DMS153 (cell line): Measurements from ENCODE around the gene HOXD11.

Experiments used
- DNase-seq: peaks from one replicate; lab custom pipeline; 2025; lab: John Stamatoyannopoulos, UW

The HOXD11 gene

DNA sequence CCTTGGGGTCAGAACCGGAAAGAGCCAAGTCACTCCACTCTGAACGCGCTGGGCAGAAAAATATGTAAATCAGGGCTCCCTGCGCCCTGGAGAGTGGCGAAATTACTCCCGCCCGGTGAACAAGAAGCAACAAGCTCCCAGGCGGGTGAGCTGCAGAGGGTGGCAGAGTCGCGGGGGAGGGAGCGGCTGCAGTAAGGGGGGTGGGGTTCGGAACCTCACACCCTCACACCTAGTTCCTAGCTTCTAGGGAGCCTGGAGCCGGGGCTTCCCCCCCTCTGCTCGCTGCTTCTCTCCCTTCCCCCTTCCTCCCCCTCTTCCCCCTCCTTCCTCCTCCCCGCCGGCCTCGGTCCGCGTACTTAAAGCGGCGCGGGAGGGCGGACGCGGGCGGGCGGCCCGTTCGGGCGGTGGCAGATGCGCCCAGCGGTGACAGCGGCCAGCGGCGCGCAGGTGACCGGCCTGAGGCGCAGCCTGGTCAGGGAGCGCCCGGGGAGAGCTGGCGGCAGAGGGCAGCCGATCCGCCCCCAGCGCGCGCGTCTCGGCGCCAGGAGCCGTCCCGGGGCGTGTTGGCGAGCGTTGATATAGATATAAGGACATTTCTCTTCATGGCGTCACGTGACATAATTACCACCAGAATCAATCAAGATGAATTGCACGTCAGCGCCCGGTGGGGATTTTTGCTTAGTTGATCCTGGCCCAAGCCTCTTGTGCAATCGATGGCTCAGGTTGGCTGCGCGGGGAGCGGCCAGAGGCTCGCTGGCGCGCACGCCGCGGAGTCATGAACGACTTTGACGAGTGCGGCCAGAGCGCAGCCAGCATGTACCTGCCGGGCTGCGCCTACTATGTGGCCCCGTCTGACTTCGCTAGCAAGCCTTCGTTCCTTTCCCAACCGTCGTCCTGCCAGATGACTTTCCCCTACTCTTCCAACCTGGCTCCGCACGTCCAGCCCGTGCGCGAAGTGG lies at the start of gene HOXD11:
Gene HOXD11, plus strand, starts transcription at position 700 of the 959 bp plus-strand sequence. Its CDS starts 76 bp downstream, at position 776.
- peak; percentile 91 for DNase-seq

DNA sequence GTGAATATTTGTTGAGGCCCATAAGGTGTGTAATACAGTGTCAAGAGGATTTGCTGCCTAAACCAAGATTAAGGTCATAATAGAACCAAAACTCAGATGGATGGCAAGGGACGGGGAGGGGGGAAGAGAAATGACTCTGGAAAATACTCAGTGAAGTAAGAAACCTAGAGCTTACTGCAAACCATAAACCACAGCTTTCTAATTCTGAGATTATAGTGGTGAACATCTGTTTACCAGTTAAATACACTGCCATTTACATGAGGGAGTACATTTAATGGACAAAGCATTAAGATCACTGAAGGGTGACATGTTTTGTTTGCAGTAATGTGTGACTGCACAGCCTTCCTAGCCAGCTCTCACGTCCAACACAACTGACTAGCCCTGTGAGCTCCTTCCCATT lies 43.1 kb upstream of the HOXD11 start:
- peak; percentile 80 for DNase-seq

DNA sequence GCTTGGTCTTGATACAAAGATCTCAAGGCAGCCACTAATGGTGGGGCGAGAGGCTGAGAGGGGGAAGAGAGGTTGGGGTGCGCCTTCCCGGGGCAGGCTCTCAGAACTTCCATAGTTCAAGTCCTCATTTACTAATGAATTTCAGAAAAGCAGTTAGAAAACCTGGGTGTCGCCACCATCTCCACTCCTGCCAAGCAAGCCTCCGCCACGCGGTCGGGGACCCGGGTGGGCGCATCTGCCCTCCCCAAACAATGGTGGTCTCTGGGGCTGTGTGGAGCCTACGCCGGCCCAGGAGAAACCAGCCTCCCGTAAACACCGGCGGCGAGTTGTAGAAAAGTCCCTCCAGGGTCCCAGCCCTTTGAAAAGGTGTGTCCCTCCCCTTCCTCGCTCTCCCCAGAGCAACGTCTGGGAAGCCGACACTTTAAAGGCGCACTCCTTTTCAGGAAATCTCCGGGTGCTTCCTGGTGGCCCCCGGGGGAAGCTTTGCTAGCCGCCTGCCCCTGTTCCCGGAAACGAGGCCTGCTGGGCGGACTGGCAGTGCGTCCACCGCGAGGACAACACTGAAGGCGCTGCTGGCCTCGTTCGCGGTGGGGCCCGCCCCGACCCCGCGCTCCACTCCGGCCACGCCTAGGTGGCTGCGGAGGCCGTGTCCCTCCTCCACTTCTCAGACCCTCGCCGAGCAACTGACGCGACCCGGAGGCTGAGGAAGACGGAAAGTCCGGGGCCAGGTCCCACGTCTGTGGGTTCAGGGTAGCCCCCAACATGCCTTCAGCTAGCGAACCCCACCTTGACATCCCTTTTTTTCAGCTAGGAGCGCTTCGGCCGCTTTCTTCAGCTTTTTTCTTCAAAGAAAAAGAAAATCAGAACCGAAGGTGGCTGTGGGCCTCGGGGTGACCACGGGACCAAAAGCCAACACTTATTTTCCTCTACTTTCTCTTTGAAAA lies 40.2 kb upstream of the HOXD11 start:
- DNase-seq, result no peak

DNA sequence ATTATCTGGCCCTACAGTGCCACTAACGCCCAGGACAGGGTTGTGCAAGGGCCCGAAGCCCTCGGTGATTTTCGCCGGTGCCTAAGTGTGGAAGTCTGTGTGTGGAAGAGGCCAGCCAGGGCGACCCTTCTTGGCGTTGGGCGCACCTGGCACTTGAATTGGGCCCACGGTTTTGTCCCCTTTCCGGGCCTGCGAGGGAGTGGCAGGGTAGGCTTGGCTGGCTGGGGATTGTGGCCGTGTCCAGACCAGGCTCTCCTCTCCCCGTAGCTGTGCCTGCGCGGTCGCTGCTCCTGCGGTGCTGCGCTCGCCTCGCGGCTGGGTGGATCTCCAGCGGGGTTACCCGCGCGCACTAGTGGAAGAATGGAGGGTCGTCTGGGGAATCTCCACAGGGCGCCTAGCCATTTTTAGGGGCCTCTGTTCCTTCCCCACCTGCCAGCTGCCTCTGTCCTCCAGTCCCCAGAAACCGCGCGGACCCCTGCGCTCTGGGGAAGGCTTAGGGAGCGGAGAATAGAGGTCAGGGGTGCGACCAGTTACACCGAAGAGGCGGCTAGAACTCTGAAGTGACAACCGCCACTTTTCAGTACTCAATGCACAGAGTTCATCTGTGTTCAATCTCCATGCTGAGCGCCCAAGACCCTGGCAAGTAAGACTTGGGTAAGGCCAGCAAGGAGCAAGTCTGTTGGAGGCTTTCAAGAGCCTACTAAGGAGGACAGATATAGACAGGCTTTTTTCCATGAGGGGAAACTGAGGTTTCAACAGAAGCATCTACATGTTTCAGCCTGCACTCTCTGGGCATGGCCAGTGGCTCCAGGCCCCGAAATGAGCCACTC lies 39.3 kb upstream of the HOXD11 start:
- no peak for DNase-seq

DNA sequence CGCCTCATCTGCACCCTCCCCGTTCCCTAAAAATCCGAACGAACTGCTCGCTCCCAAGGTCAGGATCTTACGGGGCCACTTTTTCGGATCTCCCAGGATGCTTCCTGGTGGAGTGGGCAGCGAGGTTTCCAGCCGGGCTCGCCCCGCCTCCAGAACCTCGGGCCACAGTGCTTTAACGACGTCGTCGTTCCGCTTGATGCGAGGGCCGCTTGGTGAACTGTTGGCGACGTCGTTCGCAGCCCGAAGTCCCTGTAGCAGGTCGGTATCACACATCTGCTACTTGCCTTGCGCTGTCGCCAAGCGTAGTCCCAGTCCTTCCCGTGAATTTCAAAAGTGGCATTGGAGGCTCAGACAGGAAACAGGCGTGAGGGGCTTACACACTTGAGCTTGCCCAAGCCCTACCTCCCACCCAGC lies 38.7 kb upstream of the HOXD11 start:
- DNase-seq, result no peak

DNA sequence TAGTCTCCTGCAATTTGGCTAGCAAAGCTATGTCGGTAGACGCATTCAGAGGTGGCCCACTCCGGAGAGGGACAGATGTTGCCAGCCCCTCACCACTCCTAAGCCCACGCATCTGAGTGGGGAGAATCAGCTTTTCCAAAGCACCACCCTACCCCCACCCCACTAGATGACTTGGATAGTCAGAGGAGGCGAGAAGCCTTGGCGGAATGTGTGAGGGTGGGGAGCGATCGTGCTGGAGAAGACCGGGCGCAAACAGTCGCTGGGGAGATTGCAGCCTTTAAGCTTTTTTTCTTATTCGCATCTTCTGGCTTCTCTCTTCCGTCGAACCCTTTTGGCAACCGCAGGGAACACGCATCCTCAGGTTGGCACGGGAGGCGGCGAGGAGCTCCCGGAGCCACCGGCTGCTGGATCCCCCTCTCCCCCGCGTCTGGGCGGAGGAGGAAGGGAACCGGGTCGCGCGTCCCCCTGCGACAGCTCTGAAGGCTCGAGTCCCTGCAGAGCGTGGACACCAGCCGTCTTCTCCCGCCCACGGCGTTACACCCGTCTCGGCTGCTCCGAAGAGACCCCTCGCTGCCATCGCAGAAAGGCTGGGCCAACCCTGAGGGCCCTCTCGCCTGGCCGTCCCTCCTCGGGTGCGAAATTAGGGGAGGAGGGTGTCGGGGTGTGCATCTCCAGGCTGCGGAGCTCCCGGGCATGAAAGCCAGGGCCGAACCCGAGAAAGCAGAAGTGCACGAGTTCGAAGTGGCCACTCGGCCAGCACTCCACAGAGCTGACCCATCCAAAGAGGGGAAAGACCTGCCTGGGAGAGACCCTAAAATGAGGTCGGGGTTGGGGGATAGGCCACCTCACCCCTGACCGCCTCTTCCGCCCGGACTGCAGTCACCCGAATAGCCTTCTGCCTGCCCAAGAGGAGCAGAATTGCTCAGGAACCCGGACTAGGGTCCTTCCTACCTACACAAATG lies 35.5 kb upstream of the HOXD11 start:
- DNase-seq, result no peak

DNA sequence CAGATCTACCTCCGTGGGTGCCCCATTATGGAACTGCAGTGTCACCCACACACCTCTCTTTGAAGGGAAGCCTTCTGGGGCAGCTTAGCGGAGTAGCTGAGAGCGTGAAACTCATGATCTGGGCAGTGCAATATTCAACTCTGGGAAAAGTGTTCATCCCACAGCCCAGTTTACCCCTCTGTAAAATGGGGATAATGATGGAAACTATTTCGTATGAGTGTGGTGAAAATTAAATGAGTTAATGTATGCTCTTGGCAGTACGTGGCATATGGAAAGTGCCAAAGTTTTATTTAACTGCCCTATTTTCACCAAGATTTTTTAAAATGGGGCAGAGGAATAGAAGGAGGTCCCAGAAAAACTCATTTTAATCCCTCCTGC lies 34.8 kb upstream of the HOXD11 start:
- no peak for DNase-seq

DNA sequence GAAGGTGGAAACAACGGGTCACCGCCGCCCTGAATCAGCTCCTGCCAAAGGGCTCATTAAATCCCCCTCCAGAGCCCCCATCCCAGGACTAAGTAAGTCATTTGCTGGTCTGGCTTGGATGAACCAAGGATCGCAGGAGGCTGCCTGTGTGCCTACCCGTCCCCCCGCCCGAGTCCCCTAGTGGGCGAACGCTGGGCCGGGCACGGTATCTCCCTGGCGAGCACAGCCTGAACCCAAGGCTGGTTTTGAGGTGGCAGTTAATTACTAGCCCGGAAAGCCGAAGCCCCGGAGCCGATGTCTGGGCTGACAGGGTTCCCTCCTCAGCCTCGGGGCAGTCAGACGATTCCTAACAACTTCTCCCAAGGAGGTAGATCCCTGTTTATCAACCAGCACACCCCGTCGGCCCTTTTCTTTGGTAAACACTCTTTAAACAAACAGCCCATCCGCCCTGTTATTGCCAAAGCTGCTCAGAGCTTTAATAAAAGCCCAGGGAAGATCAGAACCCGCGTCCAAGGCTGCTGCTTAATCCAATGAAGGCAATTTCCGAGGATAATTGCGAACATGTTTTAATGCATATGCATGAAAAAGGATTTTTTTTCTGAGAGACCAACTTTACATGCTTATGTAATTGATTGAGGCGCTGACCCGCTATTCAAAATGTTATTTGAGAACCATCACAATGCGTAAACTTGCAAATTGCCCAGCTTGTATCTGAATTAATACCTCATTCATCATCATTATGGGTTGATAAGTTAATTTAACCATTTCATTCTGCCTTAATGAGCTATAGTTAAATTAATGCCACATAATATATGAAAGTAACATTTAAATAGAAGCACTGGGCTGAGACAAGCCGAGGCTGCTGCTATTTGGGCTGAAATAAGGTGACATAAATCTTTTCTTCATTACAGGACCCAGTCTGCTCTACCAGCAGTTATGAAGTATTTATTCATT lies 33.9 kb upstream of the HOXD11 start:
- DNase-seq, result no peak

DNA sequence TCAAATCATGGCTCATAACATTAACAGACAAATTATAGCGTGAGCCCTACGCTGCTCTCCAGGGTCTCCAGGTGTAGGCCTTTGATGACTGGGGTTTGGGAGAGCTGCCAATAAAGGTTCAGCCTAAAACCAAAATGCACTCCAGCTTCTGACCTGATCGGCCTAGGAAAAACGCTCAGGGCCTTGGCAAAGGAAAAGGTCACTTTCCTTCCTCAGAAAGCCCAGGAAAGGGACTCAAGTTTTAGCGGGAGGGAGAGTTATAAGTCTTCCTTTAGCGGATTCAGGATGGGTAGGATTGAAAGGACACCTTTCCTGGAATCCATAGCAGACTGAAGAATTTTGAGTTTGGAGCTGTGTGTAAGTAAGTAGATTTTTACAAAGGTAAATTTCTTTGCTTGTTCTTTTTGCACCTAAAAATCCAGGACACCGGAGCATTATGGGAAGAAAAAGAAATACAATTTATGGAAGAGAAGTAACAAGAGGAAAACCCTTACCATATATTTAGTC lies 32.1 kb upstream of the HOXD11 start:
- DNase-seq, result no peak

DNA sequence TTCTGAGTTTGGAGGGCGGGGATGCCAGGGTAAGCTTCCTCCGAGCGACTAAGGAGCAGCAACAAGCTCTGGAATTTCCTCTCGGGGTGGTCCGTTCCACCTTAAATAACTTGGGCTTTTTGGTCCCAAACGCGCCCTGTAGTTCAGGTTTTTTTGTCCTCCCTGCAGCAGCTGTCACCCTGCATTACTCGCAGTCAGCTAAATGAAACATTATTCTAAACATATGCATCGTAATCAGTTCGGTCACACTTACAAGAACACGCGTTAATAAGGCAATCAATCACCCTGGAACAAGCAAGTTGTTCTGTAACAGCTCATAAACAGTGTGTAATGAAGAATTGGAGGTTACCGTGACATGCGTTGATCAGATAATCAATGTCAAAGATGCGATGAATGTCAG lies 31.6 kb upstream of the HOXD11 start:
- DNase-seq, result no peak

DNA sequence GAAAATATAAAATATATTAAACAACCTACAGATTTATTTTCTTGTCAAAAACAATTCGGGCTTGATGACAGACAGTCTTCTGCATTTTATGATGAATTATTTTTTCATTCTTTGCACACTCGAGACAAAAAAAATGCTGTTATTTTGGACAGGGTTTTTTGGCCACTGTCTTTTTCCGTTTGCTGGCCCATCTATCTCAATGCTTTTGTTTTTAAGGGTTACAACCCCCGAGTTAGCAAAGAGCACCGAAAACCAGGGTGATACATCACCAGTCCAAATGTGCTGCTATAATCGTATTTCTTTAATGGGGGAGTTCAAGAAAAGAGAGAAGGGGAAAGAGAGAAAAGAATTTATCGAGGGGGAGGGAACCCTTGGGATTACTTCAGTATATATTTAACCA lies 31.0 kb upstream of the HOXD11 start:
- no peak for DNase-seq

DNA sequence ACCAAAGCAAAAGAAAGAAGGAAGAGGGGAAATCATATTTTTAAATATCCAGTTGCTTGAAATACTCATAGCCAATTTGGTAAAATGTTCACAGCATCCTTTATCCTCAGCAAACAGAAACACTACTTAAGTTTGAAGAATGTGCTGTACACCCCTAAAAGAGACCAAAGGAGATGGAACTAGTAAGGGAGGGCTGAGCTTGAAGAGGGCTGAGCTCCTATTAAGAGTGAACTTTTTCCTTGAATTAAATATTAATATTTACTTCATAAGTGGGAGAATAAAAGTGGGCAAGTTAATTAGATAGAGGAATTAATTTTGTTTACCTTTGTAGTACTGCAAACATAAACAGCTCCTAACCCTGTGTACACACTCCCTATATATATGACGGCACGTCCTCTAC lies 30.3 kb upstream of the HOXD11 start:
- DNase-seq, result no peak

DNA sequence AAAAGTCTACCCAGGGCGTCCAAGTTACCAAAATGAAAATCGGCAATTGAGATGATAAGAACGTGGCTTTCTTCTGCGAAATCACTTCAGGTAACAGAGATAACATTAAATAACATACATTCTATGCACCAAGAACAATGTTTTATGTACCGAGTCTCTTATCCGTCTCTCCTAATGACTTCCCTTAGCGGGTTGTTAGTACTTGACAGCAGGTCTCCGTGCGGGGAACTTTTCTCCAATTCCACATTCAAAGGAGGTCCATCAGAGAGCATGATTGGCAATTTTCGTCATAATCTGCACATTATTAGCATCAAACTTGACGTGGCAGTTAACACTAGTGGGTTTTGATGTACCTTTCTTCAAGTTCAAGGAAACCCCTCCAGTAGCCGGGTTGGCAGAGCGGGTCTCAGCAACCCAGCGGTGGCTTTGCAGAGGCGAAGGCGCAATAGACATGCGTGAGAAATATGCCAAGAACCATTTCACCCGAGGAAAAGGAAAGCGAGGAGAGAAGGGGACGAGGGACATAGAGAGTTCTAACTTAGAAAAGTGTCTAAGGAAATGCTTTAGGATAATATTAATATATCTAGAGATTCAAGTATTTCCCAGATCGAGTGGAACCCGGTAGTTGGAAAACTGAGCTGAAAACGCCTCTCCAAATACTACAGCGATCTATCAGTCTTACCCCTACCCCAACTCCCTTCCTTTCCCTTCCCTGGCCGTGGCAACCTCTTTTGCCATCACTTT lies 28.4 kb upstream of the HOXD11 start:
- DNase-seq, result no peak

DNA sequence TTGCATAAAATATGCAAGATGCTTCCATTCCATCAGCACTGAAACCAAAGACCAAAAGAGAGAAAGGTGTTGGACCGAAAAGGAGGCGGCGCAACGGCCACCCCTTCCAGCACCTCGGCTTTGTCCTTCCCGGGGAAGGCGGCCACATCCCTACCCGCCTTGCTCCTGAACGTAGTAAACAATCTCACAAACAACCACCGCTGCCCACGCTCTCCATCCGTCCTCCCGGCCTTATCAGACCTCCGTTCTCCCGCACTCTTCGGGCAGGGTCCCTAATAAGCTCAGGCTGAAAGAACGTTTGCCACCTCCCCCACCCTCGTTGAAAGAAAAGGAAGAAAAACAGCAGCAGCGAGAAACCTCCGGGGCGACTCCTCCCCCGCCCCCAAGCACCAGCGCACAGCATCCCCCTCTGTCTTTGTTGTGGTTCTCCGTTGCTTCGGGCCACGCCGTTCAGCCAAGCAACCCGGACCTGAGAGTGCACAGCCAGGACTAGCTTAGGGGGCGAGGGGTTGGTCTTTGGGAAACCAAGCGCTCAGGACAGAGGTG lies 27.7 kb upstream of the HOXD11 start:
- DNase-seq, result no peak

DNA sequence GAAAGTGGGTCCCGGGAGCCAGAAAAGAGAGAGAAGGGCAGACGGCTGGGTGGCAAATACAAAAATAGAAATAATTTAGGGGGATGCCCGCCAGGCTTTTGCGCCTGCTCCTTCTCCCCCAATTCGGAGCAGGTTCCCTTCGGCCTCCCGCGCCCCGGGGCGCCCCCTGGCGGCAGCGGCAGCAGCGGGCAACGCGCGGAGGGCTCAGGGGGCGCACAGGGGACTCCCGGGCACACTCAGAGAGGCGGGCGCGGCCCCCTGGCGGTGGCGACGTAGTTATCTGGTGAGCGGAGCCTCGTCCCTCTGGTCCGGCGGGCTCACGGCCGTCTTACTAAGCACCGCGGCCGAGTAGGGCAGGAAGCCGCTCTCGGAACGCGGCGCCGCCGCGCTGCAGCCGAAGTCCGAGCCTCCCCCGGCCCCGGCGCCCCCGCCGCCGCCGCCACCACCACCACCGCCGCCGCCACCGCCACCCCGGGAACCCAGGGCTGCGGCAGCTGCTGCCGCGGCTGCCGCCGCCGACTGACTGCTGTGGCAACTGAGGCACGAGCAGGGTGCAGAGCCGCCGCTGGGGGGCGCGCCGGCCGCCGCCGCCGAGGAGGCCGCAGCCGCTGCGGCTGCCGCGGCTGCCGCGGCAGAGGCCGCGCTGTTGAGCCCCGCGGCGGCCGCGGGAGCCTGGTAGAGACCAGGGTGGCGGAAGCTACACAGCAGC lies 27.1 kb upstream of the HOXD11 start:
- peak; percentile 77 for DNase-seq

DNA sequence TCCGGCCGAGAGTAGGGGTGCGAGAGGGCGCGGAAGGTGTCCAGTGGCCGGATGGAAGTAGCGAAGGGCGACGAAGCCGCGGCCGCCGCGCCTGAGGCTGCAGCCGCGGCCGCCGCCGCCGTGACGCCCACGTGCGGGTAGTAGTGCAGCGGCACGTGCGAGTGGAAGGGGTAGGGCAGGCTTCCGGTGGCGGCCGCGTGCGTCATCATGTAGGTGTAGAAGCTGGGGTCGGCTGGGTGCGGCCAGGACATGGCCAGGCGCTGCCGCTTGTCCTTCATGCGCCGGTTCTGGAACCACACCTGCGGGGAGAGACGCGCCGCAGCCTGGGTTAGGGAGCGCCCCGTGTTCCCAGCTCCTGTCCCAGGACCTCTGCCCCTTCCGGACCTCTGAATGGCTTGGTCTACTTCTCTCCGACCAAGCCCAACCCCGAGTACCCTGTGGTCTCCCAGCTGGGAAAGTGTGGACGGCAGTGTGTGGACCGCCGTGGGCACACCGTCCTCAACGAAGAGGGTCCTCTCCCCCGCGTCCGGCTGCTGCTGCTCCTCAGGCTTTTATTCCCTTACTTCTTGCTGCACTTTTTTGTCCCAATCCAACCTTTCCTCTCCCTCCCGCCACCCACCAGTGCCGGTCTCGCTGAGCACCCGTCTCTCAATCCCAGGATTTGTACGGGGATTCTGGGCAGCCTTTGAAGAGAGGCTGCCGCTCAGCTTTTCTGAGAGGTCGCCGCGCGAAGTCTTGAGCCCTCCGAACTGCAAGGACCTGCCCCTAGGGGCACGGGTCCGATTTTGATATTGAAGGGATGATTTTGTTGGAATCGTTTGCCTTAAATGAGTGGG lies 26.3 kb upstream of the HOXD11 start:
- peak; percentile 49 for DNase-seq

DNA sequence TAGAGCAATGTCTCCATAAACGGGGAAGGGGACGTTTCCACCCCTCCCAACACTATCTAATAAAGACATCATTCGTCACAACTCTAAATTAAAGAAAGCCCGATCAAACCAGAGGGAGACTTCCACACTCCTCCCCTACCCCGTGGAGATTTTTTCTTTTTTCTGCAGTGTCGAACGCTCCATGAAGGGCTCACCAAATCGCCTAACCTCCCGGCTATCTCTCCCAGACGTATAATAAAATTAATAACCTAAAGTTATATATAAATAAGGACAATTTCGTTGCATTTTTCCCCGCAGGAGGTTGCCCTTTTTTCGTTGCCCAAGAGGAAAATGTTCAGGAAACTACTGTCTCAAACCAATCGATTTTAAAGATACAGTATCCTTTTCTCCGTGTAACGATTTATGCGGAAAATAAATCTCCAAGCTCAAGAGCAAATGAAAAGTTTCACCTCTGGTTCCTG lies 25.7 kb upstream of the HOXD11 start:
- DNase-seq, result no peak
